A673 (cell line): ENCODE data around the gene NAXD. TPM values are rescaled to one million over a fixed set of nuclear protein-coding genes. Genes with fewer than 3 reads are reported as not detected.

Source experiments
- BruUV-seq: library from RNA; stranded (reverse); fragments of 400-500 nt; replicated peaks from 2 replicates; lab custom pipeline; 2021; lab: Mats Ljungman, UMichigan
- CTCF ChIA-PET: fragments of 300-600 bp; sonication (Branson Sonifier 250); formaldehyde crosslinking; loops from one replicate; lab custom pipeline; 2022; ENCODE audit warnings: antibody characterized with exemption; lab: Charles Lee
- POLR2A ChIA-PET: fragments of 300-600 bp; sonication (Branson Sonifier 250); formaldehyde crosslinking; loops from one replicate; lab custom pipeline; 2022; ENCODE audit warnings: antibody characterized with exemption; ENCODE audit not compliant: low non-redundant PET; lab: Charles Lee
- DNase-seq: peaks from one replicate; pipeline ENCODE4 v3.0.0-alpha.2; 2015; ENCODE audit warnings: low spot score
- H3K27ac ChIP-seq: fragments of 200-600 bp; sonication (generic); 2 replicates; pipeline ENCODE4 v1.5.1; 2016; ENCODE audit warnings: mixed run types, low read depth, mild to moderate bottlenecking, mixed read lengths, antibody characterized with exemption, low read length; ENCODE audit not compliant: poor library complexity, severe bottlenecking
- H3K27me3 ChIP-seq: fragments of 200-600 bp; sonication (generic); replicated peaks from 2 replicates; pipeline ENCODE4 v1.6.1; 2017; ENCODE audit warnings: mixed run types, low read depth, mild to moderate bottlenecking, mixed read lengths, antibody characterized with exemption, low read length; ENCODE audit not compliant: insufficient read depth, poor library complexity
- H3K36me3 ChIP-seq: fragments of 200-600 bp; sonication (generic); 2 replicates; pipeline ENCODE4 v1.6.1; 2016; ENCODE audit warnings: mixed run types, mild to moderate bottlenecking, mixed read lengths, antibody characterized with exemption, low read length; ENCODE audit not compliant: insufficient read depth, poor library complexity, severe bottlenecking
- H3K4me1 ChIP-seq: fragments of 200-600 bp; sonication (generic); 2 replicates; pipeline ENCODE4 v1.6.1; 2017; ENCODE audit warnings: mixed run types, mild to moderate bottlenecking, mixed read lengths, antibody characterized with exemption, low read length; ENCODE audit not compliant: insufficient read depth, poor library complexity, severe bottlenecking
- H3K4me3 ChIP-seq: fragments of 200-600 bp; sonication (generic); 2 replicates; pipeline ENCODE4 v1.5.1; 2016; ENCODE audit warnings: low read depth, mixed run types, mild to moderate bottlenecking, mixed read lengths, low read length; ENCODE audit not compliant: poor library complexity, severe bottlenecking
- H3K9me3 ChIP-seq: fragments of 200-600 bp; sonication (generic); 2 replicates; pipeline ENCODE4 v1.6.1; 2016; ENCODE audit warnings: mixed run types, low read depth, mild to moderate bottlenecking, mixed read lengths, antibody characterized with exemption, low read length; ENCODE audit not compliant: poor library complexity, severe bottlenecking
- CTCF ChIP-seq: fragments of 300-800, 200-600 bp; sonication (generic); conservative IDR thresholded peaks from 2 replicates; pipeline ENCODE4 v1.5.1; 2017; ENCODE audit warnings: low read depth, mild to moderate bottlenecking, antibody characterized with exemption, low read length, moderate library complexity, mixed read lengths
- EZH2 ChIP-seq: fragments of 200-600 bp; sonication (generic); IDR thresholded peaks from 2 replicates; pipeline ENCODE4 v1.6.1; 2017; ENCODE audit warnings: borderline replicate concordance, low read depth, mild to moderate bottlenecking, mixed read lengths, antibody characterized with exemption, low read length; ENCODE audit not compliant: poor library complexity, severe bottlenecking
- intact Hi-C: fragments of 100-400 bp; cut with micrococcal nuclease; formaldehyde crosslinking; loops from one replicate; pipeline ENCODE4 v1.10.0; 2022; ENCODE audit not compliant: unreplicated experiment
- total RNA-seq: library from RNA; stranded (reverse); gene quantifications from 2 replicates; pipeline ENCODE4 v1.2.3, GENCODE V29; 2021

Gene NAXD
- total RNA-seq, 1 experiment from 2014 or later: 27.9 TPM

GRCh38 chr13:110581506-110582185, 33.7 kb upstream of the NAXD start:
- no TSS peak for BruUV-seq
- Histone ChIP-seq H3K9me3 (no peaks in the 10 kb centered on the region), H3K27me3 (no peaks in the 10 kb centered on the region), H3K4me1 (no peaks in the 10 kb centered on the region), H3K4me3 (no peak overlapping the region), H3K36me3 (no peaks in the 10 kb centered on the region), H3K27ac (no peak overlapping the region)
- POLR2A ChIA-PET: no interaction called here
- intact Hi-C loops: no loop called here
- CTCF ChIA-PET: no interaction called here
- DNase-seq: no peak
- TF ChIP-seq EZH2: no peak

GRCh38 chr13:110582421-110582954, 32.9 kb upstream of the NAXD start:
- Histone ChIP-seq H3K4me1 (no peaks in the 10 kb centered on the region), H3K36me3 (no peaks in the 10 kb centered on the region), H3K27ac (no peak overlapping the region), H3K27me3 (no peaks in the 10 kb centered on the region), H3K9me3 (no peaks in the 10 kb centered on the region), H3K4me3 (no peak overlapping the region)
- DNase-seq: no peak
- no peak for TF ChIP-seq EZH2
- TF ChIP-seq CTCF: no peak
- ChIA-PET CTCF (no interaction called here), POLR2A (no interaction called here)
- intact Hi-C loops: no loop called here
- no TSS peak for BruUV-seq

- Histone ChIP-seq H3K9me3 (no peaks in the 10 kb centered on the region), H3K36me3 (no peaks in the 10 kb centered on the region), H3K27ac (no peak overlapping the region), H3K4me3 (no peak overlapping the region), H3K27me3 (no peaks in the 10 kb centered on the region), H3K4me1 (no peaks in the 10 kb centered on the region)
- no peak for DNase-seq
- intact Hi-C loops: no loop called here
- POLR2A ChIA-PET: no interaction called here
- no TSS peak for BruUV-seq
- TF ChIP-seq CTCF: no peak
- TF ChIP-seq EZH2: no peak
- CTCF ChIA-PET: no interaction called here
These were observed 32.0 kb upstream of the NAXD start for GRCh38 chr13:110583178-110583865.
